Amygdala (tissue), 56 donors: ENCODE measurements around the gene SEC61B.

Experiments used
- DNase-seq, 56 donors: peaks; one replicate each; lab custom pipeline; 2025; lab: John Stamatoyannopoulos, UW

SEC61B gene

GRCh38 chr9:99266255-99267023, 44.4 kb downstream of the SEC61B start:
- DNase-seq: peak in 47 of 56 donors; percentile 6 to 81 (median 50)

GRCh38 chr9:99269416-99269815, 47.3 kb downstream of the SEC61B start:
- no peak for DNase-seq

GRCh38 chr9:99270491-99270890, 48.4 kb downstream of the SEC61B start:
- no peak for DNase-seq

- no peak for DNase-seq
Measured at GRCh38 chr9:99272836-99273235, 50.8 kb downstream of the SEC61B start.

- no peak for DNase-seq
Measured at GRCh38 chr9:99274016-99274415, 51.9 kb downstream of the SEC61B start.

GRCh38 chr9:99274495-99274894, 52.4 kb downstream of the SEC61B start:
- DNase-seq: no peak
